Keratinocyte (primary cell): ENCODE measurements around the gene NCOA6. TPM values are rescaled to one million over a fixed set of nuclear protein-coding genes. Genes with fewer than 3 reads are reported as not detected.

Experiments
- DNase-seq: peaks from one replicate; pipeline ENCODE4 v3.0.0-alpha.2; 2011; ENCODE audit warnings: low read depth, missing footprints, low spot score
- FAIRE-seq: peaks from 2 replicates; lab custom pipeline; 2011; peaks lifted over from hg19 to GRCh38; lab: Jason Lieb, UNC
- H2AFZ ChIP-seq: 2 replicates; pipeline ENCODE4 v1.6.0; 2012; ENCODE audit warnings: low read length, control low read depth, inconsistent platforms; ENCODE audit not compliant: control insufficient read depth
- H3K27ac ChIP-seq: 2 replicates; pipeline ENCODE4 v1.5.1; 2011; ENCODE audit warnings: low read length; ENCODE audit not compliant: control insufficient read depth, insufficient read depth
- H3K27me3 ChIP-seq: 3 replicates; pipeline ENCODE4 v1.6.0; 2011; ENCODE audit warnings: low read length; ENCODE audit not compliant: control insufficient read depth, insufficient read depth; ENCODE audit errors: extremely low read depth
- H3K36me3 ChIP-seq, 2 experiments: 2 replicates in 1 of 2; 3 replicates in 1 of 2; pipeline ENCODE4 v1.5.1; 2011; ENCODE audit warnings: low read length in 2 of 2, mild to moderate bottlenecking in 1 of 2; ENCODE audit not compliant: control insufficient read depth in 2 of 2, insufficient read depth in 2 of 2; ENCODE audit errors: extremely low read depth in 1 of 2
- H3K4me1 ChIP-seq: 3 replicates; pipeline ENCODE4 v1.5.1; 2011; ENCODE audit warnings: low read length; ENCODE audit not compliant: control insufficient read depth, insufficient read depth; ENCODE audit errors: extremely low read depth
- H3K4me2 ChIP-seq: 3 replicates; pipeline ENCODE4 v1.6.0; 2011; ENCODE audit warnings: low read depth, low read length; ENCODE audit not compliant: control insufficient read depth, insufficient read depth; ENCODE audit errors: extremely low read depth
- H3K4me3 ChIP-seq, 3 experiments: fragments of 200-600 bp in 1 of 3; sonication (generic) in 1 of 3; 2 replicates in 2 of 3; 3 replicates in 1 of 3; pipeline ENCODE4 v1.5.1; 2011 to 2016; ENCODE audit warnings: low read length in 3 of 3, mild to moderate bottlenecking in 3 of 3, control low read depth in 2 of 3, inconsistent platforms in 1 of 3, low read depth in 1 of 3, mixed read lengths in 1 of 3, mixed run types in 1 of 3, moderate library complexity in 1 of 3; ENCODE audit not compliant: control insufficient read depth in 2 of 3, insufficient read depth in 2 of 3; ENCODE audit errors: extremely low read depth in 1 of 3
- H3K79me2 ChIP-seq: 2 replicates; pipeline ENCODE4 v1.6.0; 2012; ENCODE audit warnings: low read length; ENCODE audit not compliant: control insufficient read depth, insufficient read depth
- H3K9ac ChIP-seq: 3 replicates; pipeline ENCODE4 v1.6.0; 2011; ENCODE audit warnings: low read length; ENCODE audit not compliant: control insufficient read depth, insufficient read depth; ENCODE audit errors: extremely low read depth
- H3K9me1 ChIP-seq: 3 replicates; pipeline ENCODE4 v1.6.0; 2011; ENCODE audit warnings: low read length; ENCODE audit not compliant: control insufficient read depth, insufficient read depth; ENCODE audit errors: extremely low read depth
- H3K9me3 ChIP-seq: 2 replicates; pipeline ENCODE4 v1.5.1; 2012; ENCODE audit warnings: low read depth, low read length; ENCODE audit not compliant: control insufficient read depth
- H4K20me1 ChIP-seq: 3 replicates; pipeline ENCODE4 v1.6.0; 2011; ENCODE audit warnings: low read length; ENCODE audit not compliant: control insufficient read depth, insufficient read depth; ENCODE audit errors: extremely low read depth
- CTCF ChIP-seq, 3 experiments: IDR thresholded peaks in 1 of 3; conservative IDR thresholded peaks in 1 of 3; optimal IDR thresholded peaks in 1 of 3; 2 replicates in 2 of 3; 3 replicates in 1 of 3; pipeline versions ENCODE3 to v1.5.1; 2011; ENCODE audit warnings: low read length in 3 of 3, mild to moderate bottlenecking in 3 of 3, moderate library complexity in 2 of 3, control low read depth in 1 of 3, inconsistent platforms in 1 of 3; ENCODE audit not compliant: insufficient read depth in 2 of 3; ENCODE audit errors: extremely low read depth in 1 of 3
- EZH2 ChIP-seq: IDR thresholded peaks from one replicate; pipeline ENCODE4 v1.6.1; 2012; ENCODE audit warnings: inconsistent platforms, mild to moderate bottlenecking, low read length, moderate library complexity
- dilution Hi-C: fragments of 300-500 bp; cut with MboI; formaldehyde crosslinking; loops from one replicate; pipeline ENCODE4 v1.7.0; 2020; ENCODE audit warnings: low sequenced_read_pairs; ENCODE audit not compliant: extremely low pct_ligation_motif_present
- polyA plus RNA-seq, 5 experiments: library from polyadenylated mRNA; depleted of rRNA in 3 of 5; stranded (reverse) in 3 of 5; stranded (forward) in 1 of 5; unstranded in 1 of 5; fragments of >200 nt; gene quantifications; 1 replicate in 1 of 5; 2 replicates in 3 of 5; 3 replicates in 1 of 5; pipeline versions ENCODE4 v1.2.1 to v1.2.3, GENCODE V29; 2011 to 2012; ENCODE audit warnings: missing spikeins in 2 of 5, low read depth in 1 of 5, low replicate concordance in 1 of 5

Gene NCOA6
- polyA plus RNA-seq, 1 donor (not counting 4 experiments of a cell fraction or from before 2014, with no cell fraction given) = 13.3 TPM

GRCh38 chr20:34744340-34744739, 81.1 kb downstream of the NCOA6 start:
- FAIRE-seq = no peak

DNA sequence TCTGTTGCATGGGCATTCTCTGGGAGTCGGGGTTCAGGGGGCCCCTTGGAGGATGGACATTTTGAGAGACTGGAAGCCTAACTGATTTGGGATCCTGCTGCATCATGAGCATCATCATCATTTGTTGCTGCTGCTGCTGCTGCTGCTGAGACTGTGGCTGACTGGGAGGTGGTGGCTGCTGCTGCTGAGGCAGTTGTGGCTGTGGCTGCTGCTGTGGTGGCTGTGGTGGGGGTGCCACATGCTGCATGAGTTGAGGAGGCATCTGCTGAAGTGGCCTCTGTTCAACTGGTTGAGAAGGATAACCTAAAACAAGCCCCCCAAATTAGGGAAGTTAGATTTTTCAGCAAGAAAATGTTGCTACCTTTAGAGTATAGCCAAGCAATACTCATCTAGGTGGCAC, 82.4 kb downstream of the NCOA6 start:
- H2AFZ ChIP-seq = no peak overlapping the region
- H3K27ac ChIP-seq = no peak overlapping the region
- no peaks in the 10 kb centered on the region for H3K27me3 ChIP-seq
- H3K79me2 ChIP-seq = no peaks in the 10 kb centered on the region
- H3K9ac ChIP-seq = no peak overlapping the region
- H3K4me3 ChIP-seq = no peak overlapping the region
- H3K36me3 ChIP-seq = peaks cover 13 to 24% of the 10 kb centered on the region in 2 experiments
- FAIRE-seq = no peak
- no peaks in the 10 kb centered on the region for H3K9me3 ChIP-seq
- H3K4me1 ChIP-seq = no peaks in the 10 kb centered on the region
- DNase-seq = no peak
- no peak overlapping the region for H3K4me2 ChIP-seq
- no peaks in the 10 kb centered on the region for H4K20me1 ChIP-seq
- dilution Hi-C loops = no loop called here
- no peaks in the 10 kb centered on the region for H3K9me1 ChIP-seq
- TF ChIP-seq CTCF (optimal IDR thresholded peaks at IDR 0.05 in 1 of 3, IDR thresholded peaks at IDR 0.05 in 1 of 3, conservative IDR thresholded peaks at IDR 0.05 in 1 of 3; ENCODE audit: extremely low read depth in 1 of 3, insufficient read depth in 2 of 3, low read length in 3 of 3) = no peak
- TF ChIP-seq EZH2 = no peak

More at GRCh38 chr20:34744340-34744739, 81.1 kb downstream of the NCOA6 start:
- no peaks in the 10 kb centered on the region for H4K20me1 ChIP-seq
- peaks cover 15 to 24% of the 10 kb centered on the region in 2 experiments for H3K36me3 ChIP-seq
- no peaks in the 10 kb centered on the region for H3K27me3 ChIP-seq
- no peaks in the 10 kb centered on the region for H3K9me3 ChIP-seq
- TF ChIP-seq CTCF (optimal IDR thresholded peaks at IDR 0.05 in 1 of 3, IDR thresholded peaks at IDR 0.05 in 1 of 3, conservative IDR thresholded peaks at IDR 0.05 in 1 of 3; ENCODE audit: extremely low read depth in 1 of 3, insufficient read depth in 2 of 3, low read length in 3 of 3) = no peak
- no peak for TF ChIP-seq EZH2
- no peak overlapping the region for H2AFZ ChIP-seq
- H3K4me3 ChIP-seq = no peak overlapping the region
- H3K27ac ChIP-seq = no peak overlapping the region
- dilution Hi-C loops = no loop called here
- no peaks in the 10 kb centered on the region for H3K79me2 ChIP-seq
- no peak overlapping the region for H3K9ac ChIP-seq
- no peak for DNase-seq
- no peak overlapping the region for H3K4me2 ChIP-seq
- no peaks in the 10 kb centered on the region for H3K4me1 ChIP-seq
- no peaks in the 10 kb centered on the region for H3K9me1 ChIP-seq
